GM21390 (cell line): ENCODE results near the gene IRGQ.

ENCODE experiments used
- ATAC-seq: cut with Tn5 transposase; IDR thresholded peaks from one replicate; pipeline ENCODE4 v1.9.1; 2021; ENCODE audit not compliant: unreplicated experiment

IRGQ gene

GRCh38 chr19:43546581-43546980, 49.4 kb downstream of the IRGQ start:
- ATAC-seq, result no peak

- ATAC-seq, result no peak
These were observed 50.0 kb downstream of the IRGQ start for GRCh38 chr19:43545981-43546380.

- ATAC-seq, result no peak
These were observed 50.7 kb downstream of the IRGQ start for GRCh38 chr19:43545276-43545675.

DNA sequence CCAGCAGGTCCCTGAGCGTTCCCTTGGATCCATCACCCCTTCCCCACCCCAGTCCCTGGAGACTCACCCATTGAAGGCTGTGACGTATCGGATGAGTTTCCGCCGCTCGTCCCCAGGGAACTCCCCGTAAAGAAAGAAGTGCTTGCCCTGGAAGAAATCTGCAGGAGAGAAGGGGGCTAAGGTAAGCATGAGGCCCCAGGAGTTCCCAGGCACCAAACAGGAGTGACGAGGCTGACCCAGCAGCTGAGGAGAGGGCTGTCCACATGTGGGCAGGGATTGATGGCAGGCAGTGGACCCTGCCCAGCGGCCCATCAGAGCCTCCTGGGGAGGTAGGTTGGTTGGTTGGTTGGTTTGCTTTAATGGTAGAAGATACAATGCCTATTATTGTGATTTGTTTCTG, 51.9 kb downstream of the IRGQ start:
- no peak for ATAC-seq

GRCh38 chr19:43541920-43542650, 53.8 kb downstream of the IRGQ start:
- ATAC-seq, result no peak

- no peak for ATAC-seq
These were observed 55.6 kb downstream of the IRGQ start for GRCh38 chr19:43540381-43540780.

GRCh38 chr19:43538922-43539321, 57.0 kb downstream of the IRGQ start:
- ATAC-seq, result no peak

DNA sequence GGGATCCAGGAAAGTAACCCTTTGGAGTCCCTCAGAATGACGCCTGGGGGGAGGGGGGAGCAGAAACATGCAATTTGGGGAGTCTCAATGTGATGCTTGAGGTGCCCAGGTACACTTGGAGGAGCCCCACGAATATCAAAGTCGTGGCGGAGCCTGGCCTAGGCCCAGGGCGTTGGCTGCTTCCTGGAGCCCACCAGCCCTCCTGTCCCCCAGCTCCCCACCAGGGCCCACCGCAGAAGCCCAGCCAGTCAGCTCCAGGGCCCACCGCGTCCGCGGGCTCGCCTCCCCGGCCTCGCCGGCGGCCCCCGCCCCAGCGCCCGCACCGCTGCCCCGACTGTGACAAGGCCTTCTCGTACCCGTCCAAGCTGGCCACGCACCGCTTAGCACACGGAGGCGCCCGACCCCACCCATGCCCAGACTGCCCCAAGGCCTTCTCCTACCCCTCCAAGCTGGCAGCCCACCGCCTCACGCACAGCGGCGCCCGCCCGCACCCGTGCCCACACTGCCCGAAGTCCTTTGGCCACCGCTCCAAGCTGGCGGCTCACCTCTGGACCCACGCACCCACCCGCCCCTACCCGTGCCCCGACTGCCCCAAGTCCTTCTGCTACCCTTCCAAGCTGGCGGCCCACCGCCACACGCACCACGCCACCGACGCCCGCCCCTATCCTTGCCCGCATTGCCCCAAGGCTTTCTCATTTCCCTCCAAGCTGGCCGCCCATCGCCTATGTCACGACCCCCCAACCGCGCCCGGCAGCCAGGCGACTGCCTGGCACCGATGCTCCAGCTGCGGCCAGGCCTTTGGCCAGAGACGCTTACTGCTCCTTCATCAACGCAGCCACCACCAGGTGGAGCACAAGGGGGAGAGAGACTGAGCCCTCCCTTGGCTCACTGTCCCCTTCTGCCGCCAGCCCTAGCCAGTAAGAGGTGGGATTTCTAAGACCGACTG, 60.8 kb downstream of the IRGQ start:
- no peak for ATAC-seq
